Measurements from ENCODE around the gene PHLDA2.

GRCh38 chr11:2893935-2894334 lies 35.3 kb downstream of the PHLDA2 start:
- TF ChIP-seq CTCF (IDR thresholded peaks at IDR 0.05) (no peak), POLR2A (IDR thresholded peaks at IDR 0.05) (no peak)

Data from Peyer's patch (tissue), 4 donors.